Esophagus muscularis mucosa (tissue), 4 donors: ENCODE measurements around the gene MPHOSPH8.

Experiments used
- EP300 ChIP-seq: sonication (generic); formaldehyde crosslinking; IDR thresholded peaks from one replicate; pipeline ENCODE4 v1.6.1; 2017; ENCODE audit warnings: antibody characterized with exemption
- POLR2A ChIP-seq: fragments of 450-650 bp; IDR thresholded peaks from one replicate; pipeline ENCODE4 v1.6.1; 2017; ENCODE audit warnings: antibody characterized with exemption, moderate library complexity, mild to moderate bottlenecking, low read depth
- TF ChIP-seq, protein P1 (sequence below), 3 experiments: fragments of 200-600 bp in 2 of 3; fragments of 450-650 bp in 1 of 3; sonication (generic) in 2 of 3; IDR thresholded peaks; one replicate each; pipeline ENCODE4 v1.5.1; 2017 to 2019; ENCODE audit warnings: antibody characterized with exemption in 3 of 3, mild to moderate bottlenecking in 2 of 3, moderate library complexity in 1 of 3

DNA sequence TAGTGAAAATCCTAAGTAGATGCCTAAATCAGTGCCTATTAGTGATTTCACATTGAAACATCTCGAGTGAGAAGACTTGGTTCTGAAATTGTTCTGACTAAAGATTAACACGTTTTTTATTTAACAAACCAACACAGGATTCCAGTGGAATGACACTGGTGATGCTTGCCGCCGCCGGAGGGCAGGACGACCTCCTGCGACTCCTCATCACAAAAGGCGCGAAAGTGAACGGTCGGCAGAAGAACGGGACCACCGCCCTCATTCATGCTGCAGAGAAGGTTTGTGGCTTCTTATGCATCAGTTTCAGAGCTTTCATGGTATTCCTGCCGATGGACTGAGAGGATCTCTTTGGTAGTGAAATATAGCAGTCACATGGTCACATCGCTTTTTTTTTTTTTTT is 28.1 kb downstream of the MPHOSPH8 start:
- TF ChIP-seq POLR2A (no peak), EP300 (no peak)
- TF ChIP-seq, protein P1, sequence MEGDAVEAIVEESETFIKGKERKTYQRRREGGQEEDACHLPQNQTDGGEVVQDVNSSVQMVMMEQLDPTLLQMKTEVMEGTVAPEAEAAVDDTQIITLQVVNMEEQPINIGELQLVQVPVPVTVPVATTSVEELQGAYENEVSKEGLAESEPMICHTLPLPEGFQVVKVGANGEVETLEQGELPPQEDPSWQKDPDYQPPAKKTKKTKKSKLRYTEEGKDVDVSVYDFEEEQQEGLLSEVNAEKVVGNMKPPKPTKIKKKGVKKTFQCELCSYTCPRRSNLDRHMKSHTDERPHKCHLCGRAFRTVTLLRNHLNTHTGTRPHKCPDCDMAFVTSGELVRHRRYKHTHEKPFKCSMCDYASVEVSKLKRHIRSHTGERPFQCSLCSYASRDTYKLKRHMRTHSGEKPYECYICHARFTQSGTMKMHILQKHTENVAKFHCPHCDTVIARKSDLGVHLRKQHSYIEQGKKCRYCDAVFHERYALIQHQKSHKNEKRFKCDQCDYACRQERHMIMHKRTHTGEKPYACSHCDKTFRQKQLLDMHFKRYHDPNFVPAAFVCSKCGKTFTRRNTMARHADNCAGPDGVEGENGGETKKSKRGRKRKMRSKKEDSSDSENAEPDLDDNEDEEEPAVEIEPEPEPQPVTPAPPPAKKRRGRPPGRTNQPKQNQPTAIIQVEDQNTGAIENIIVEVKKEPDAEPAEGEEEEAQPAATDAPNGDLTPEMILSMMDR (IDR thresholded peaks at IDR 0.05), result no peak
